Keratinocyte (primary cell): Measurements from ENCODE around the gene SAMD5. TPM values are rescaled to one million over a fixed set of nuclear protein-coding genes. Genes with fewer than 3 reads are reported as not detected.

ENCODE experiments used
- DNase-seq: peaks from one replicate; pipeline ENCODE4 v3.0.0-alpha.2; 2011; ENCODE audit warnings: low read depth, missing footprints, low spot score
- FAIRE-seq: peaks from 2 replicates; lab custom pipeline; 2011; peaks lifted over from hg19 to GRCh38; lab: Jason Lieb, UNC
- H2AFZ ChIP-seq: 2 replicates; pipeline ENCODE4 v1.6.0; 2012; ENCODE audit warnings: low read length, control low read depth, inconsistent platforms; ENCODE audit not compliant: control insufficient read depth
- H3K27ac ChIP-seq: 2 replicates; pipeline ENCODE4 v1.5.1; 2011; ENCODE audit warnings: low read length; ENCODE audit not compliant: control insufficient read depth, insufficient read depth
- H3K27me3 ChIP-seq: 3 replicates; pipeline ENCODE4 v1.6.0; 2011; ENCODE audit warnings: low read length; ENCODE audit not compliant: control insufficient read depth, insufficient read depth; ENCODE audit errors: extremely low read depth
- H3K36me3 ChIP-seq, 2 experiments: 2 replicates in 1 of 2; 3 replicates in 1 of 2; pipeline ENCODE4 v1.5.1; 2011; ENCODE audit warnings: low read length in 2 of 2, mild to moderate bottlenecking in 1 of 2; ENCODE audit not compliant: control insufficient read depth in 2 of 2, insufficient read depth in 2 of 2; ENCODE audit errors: extremely low read depth in 1 of 2
- H3K4me1 ChIP-seq: 3 replicates; pipeline ENCODE4 v1.5.1; 2011; ENCODE audit warnings: low read length; ENCODE audit not compliant: control insufficient read depth, insufficient read depth; ENCODE audit errors: extremely low read depth
- H3K4me2 ChIP-seq: 3 replicates; pipeline ENCODE4 v1.6.0; 2011; ENCODE audit warnings: low read depth, low read length; ENCODE audit not compliant: control insufficient read depth, insufficient read depth; ENCODE audit errors: extremely low read depth
- H3K4me3 ChIP-seq, 3 experiments: fragments of 200-600 bp in 1 of 3; sonication (generic) in 1 of 3; 2 replicates in 2 of 3; 3 replicates in 1 of 3; pipeline ENCODE4 v1.5.1; 2011 to 2016; ENCODE audit warnings: low read length in 3 of 3, mild to moderate bottlenecking in 3 of 3, control low read depth in 2 of 3, inconsistent platforms in 1 of 3, low read depth in 1 of 3, mixed read lengths in 1 of 3, mixed run types in 1 of 3, moderate library complexity in 1 of 3; ENCODE audit not compliant: control insufficient read depth in 2 of 3, insufficient read depth in 2 of 3; ENCODE audit errors: extremely low read depth in 1 of 3
- H3K79me2 ChIP-seq: 2 replicates; pipeline ENCODE4 v1.6.0; 2012; ENCODE audit warnings: low read length; ENCODE audit not compliant: control insufficient read depth, insufficient read depth
- H3K9ac ChIP-seq: 3 replicates; pipeline ENCODE4 v1.6.0; 2011; ENCODE audit warnings: low read length; ENCODE audit not compliant: control insufficient read depth, insufficient read depth; ENCODE audit errors: extremely low read depth
- H3K9me1 ChIP-seq: 3 replicates; pipeline ENCODE4 v1.6.0; 2011; ENCODE audit warnings: low read length; ENCODE audit not compliant: control insufficient read depth, insufficient read depth; ENCODE audit errors: extremely low read depth
- H3K9me3 ChIP-seq: 2 replicates; pipeline ENCODE4 v1.5.1; 2012; ENCODE audit warnings: low read depth, low read length; ENCODE audit not compliant: control insufficient read depth
- H4K20me1 ChIP-seq: 3 replicates; pipeline ENCODE4 v1.6.0; 2011; ENCODE audit warnings: low read length; ENCODE audit not compliant: control insufficient read depth, insufficient read depth; ENCODE audit errors: extremely low read depth
- CTCF ChIP-seq, 3 experiments: IDR thresholded peaks in 1 of 3; conservative IDR thresholded peaks in 1 of 3; optimal IDR thresholded peaks in 1 of 3; 2 replicates in 2 of 3; 3 replicates in 1 of 3; pipeline versions ENCODE3 to v1.5.1; 2011; ENCODE audit warnings: low read length in 3 of 3, mild to moderate bottlenecking in 3 of 3, moderate library complexity in 2 of 3, control low read depth in 1 of 3, inconsistent platforms in 1 of 3; ENCODE audit not compliant: insufficient read depth in 2 of 3; ENCODE audit errors: extremely low read depth in 1 of 3
- EZH2 ChIP-seq: IDR thresholded peaks from one replicate; pipeline ENCODE4 v1.6.1; 2012; ENCODE audit warnings: inconsistent platforms, mild to moderate bottlenecking, low read length, moderate library complexity
- dilution Hi-C: fragments of 300-500 bp; cut with MboI; formaldehyde crosslinking; loops from one replicate; pipeline ENCODE4 v1.7.0; 2020; ENCODE audit warnings: low sequenced_read_pairs; ENCODE audit not compliant: extremely low pct_ligation_motif_present
- polyA plus RNA-seq, 5 experiments: library from polyadenylated mRNA; depleted of rRNA in 3 of 5; stranded (reverse) in 3 of 5; stranded (forward) in 1 of 5; unstranded in 1 of 5; fragments of >200 nt; gene quantifications; 1 replicate in 1 of 5; 2 replicates in 3 of 5; 3 replicates in 1 of 5; pipeline versions ENCODE4 v1.2.1 to v1.2.3, GENCODE V29; 2011 to 2012; ENCODE audit warnings: missing spikeins in 2 of 5, low read depth in 1 of 5, low replicate concordance in 1 of 5

The SAMD5 gene
- polyA plus RNA-seq, 1 donor (not counting 4 experiments of a cell fraction or from before 2014, with no cell fraction given), result 1.2 TPM

GRCh38 chr6:147589739-147590250 lies 81.3 kb downstream of the SAMD5 start:
- Histone ChIP-seq H3K4me2 (no peak overlapping the region), H3K4me3 (no peak overlapping the region), H3K79me2 (no peaks in the 10 kb centered on the region), H3K36me3 (no peaks in the 10 kb centered on the region), H4K20me1 (no peaks in the 10 kb centered on the region), H3K27ac (no peak overlapping the region), H3K9me1 (no peaks in the 10 kb centered on the region), H3K9me3 (no peaks in the 10 kb centered on the region), H3K9ac (no peak overlapping the region), H2AFZ (no peak overlapping the region), H3K27me3 (no peaks in the 10 kb centered on the region), H3K4me1 (no peaks in the 10 kb centered on the region)
- DNase-seq (no peak), FAIRE-seq (no peak)
- dilution Hi-C loops, result no loop called here
- no peak for TF ChIP-seq CTCF (optimal IDR thresholded peaks at IDR 0.05 in 1 of 3, IDR thresholded peaks at IDR 0.05 in 1 of 3, conservative IDR thresholded peaks at IDR 0.05 in 1 of 3; ENCODE audit: extremely low read depth in 1 of 3, insufficient read depth in 2 of 3, low read length in 3 of 3)
- no peak for TF ChIP-seq EZH2

- Histone ChIP-seq H3K4me3 (no peak overlapping the region), H3K36me3 (no peaks in the 10 kb centered on the region), H3K9me3 (no peaks in the 10 kb centered on the region), H3K4me2 (no peak overlapping the region), H3K27ac (no peak overlapping the region), H3K27me3 (no peaks in the 10 kb centered on the region), H3K9me1 (no peaks in the 10 kb centered on the region), H3K4me1 (no peaks in the 10 kb centered on the region), H3K79me2 (no peaks in the 10 kb centered on the region), H2AFZ (no peak overlapping the region), H3K9ac (no peak overlapping the region), H4K20me1 (no peaks in the 10 kb centered on the region)
- no peak for DNase-seq
- TF ChIP-seq EZH2 (no peak), CTCF (optimal IDR thresholded peaks at IDR 0.05 in 1 of 3, IDR thresholded peaks at IDR 0.05 in 1 of 3, conservative IDR thresholded peaks at IDR 0.05 in 1 of 3; ENCODE audit: extremely low read depth in 1 of 3, insufficient read depth in 2 of 3, low read length in 3 of 3) (no peak)
- FAIRE-seq, result no peak
- dilution Hi-C loops, result no loop called here
Measured at GRCh38 chr6:147595961-147596360, 87.5 kb downstream of the SAMD5 start.
